Stimulated activated CD4-positive, alpha-beta T cell treated with anti-CD3 and anti-CD28 coated beads, Interleukin-12 subunit alpha, Interleukin-12 subunit beta, amount 100 ng/mL, for 48 hours (primary cell): Measurements from ENCODE around the gene DPAGT1.
"Not testable (repeated sequence)": the region's sequence is repeated elsewhere in the genome, so short reads cannot be mapped to it uniquely, and the experiment has no call there.

Source experiments
- DNase-seq, 3 donors: peaks; one replicate each; pipeline ENCODE4 v3.0.0-alpha.2; 2020; ENCODE audit warnings: low read depth in 2 of 3, low spot score in 1 of 3

Gene DPAGT1

DNA sequence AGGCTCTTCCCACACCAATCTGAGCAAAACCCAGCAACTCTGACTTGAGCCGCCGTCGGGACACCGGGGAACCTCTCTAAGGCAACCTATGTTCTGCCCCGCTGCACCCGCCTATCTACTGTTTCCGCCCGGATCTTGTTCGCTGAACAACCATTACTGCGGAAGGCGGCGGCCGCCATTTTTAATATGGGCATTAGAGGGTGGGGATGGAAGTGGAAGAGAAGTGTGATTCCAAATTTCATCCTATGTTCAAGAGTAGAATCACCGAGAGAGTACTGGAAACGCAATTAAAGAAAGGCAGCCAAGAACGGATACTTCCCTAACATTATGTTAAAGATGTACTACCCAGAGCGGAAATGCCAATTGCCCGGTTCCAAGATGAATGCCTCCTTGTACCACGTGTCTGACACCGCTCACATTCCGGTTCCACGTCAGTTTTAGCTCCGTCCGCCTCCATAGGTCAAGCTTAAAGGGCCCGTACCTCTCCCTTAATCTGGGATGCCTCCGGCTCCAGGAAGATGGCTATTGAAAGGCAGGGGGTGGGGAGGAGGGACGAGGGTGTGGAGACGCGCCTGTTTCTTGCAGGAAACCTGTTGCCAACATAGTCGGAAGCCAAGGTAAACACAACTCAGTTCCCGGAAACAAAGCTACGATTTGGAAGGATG, at the start of gene DPAGT1:
Gene DPAGT1 (minus strand): TSS at position 95 of the 665 bp plus-strand sequence. CDS start 198 bp downstream, outside the sequence.
- DNase-seq = peak; percentile 79 to 81 (median 80)

DNA sequence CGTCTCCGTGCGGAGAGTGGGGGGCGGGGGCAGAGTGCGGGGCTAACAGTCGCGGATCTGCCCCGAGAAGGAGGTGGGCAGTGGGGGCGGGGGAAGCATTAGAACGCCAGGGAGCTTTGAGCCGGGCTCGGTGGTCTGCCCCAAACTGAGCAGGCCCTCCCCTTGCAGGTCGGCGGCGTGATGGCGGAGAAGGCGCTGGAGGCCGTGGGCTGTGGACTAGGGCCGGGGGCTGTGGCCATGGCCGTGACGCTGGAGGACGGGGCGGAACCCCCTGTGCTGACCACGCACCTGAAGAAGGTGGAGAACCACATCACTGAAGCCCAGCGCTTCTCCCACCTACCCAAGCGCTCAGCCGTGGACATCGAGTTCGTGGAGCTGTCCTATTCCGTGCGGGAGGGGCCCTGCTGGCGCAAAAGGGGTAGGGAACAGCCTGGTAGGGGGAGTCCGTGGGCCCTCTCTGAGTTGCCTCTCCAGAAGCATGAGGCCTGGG, 48.2 kb upstream of the DPAGT1 start:
- no peak for DNase-seq

GRCh38 chr11:119149018-119149785, 47.5 kb upstream of the DPAGT1 start, which contains the start of gene ABCG4:
ABCG4 (plus strand) TSS chr11:119149052; CDS start chr11:119149966, 914 bp downstream.
- peak in 1 of 3 donors; percentile 10 for DNase-seq

- DNase-seq = no peak
Observed at GRCh38 chr11:119148720-119149017, 47.0 kb upstream of the DPAGT1 start.

DNA sequence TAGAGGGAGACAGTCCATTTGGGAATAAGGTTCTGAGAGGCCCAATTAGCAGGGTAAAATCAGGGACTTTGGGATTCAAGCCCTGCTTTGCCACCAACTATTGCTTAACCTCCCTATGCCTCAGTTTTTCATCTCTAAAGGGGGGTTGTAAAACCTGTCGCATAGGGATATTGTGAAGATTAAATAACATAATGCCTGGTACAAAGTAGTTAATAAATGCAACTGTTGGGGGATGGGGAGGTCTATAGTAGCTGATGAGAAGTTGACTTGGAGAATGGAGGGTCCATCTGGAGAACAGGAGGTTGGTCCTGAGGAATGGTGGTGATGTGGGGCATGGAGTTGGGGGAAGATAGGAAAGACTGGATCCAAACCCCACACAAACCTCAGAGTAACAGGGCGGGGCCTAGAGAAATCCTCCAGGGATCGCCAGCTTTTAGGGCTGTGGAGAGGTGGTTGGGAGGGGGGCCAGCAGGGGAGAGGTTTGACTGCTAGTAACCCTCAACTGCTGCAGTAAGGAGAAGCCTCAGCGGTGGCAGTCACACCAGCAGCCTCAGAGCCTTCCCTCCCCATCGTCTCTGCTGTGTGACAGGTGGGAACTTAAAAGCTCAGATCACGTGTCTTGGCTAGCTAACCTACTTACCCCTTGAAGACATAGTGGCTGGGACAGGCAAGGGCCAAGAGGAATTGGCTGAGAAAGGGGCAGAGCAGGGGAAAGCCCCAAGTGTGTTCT, 46.1 kb upstream of the DPAGT1 start:
- no peak for DNase-seq

- no peak for DNase-seq
Observed at GRCh38 chr11:119145551-119145950, 43.9 kb upstream of the DPAGT1 start.

GRCh38 chr11:119144825-119145486, 43.3 kb upstream of the DPAGT1 start:
- DNase-seq = no peak

GRCh38 chr11:119139276-119139675, 37.6 kb upstream of the DPAGT1 start:
- not testable (repeated sequence) for DNase-seq

DNA sequence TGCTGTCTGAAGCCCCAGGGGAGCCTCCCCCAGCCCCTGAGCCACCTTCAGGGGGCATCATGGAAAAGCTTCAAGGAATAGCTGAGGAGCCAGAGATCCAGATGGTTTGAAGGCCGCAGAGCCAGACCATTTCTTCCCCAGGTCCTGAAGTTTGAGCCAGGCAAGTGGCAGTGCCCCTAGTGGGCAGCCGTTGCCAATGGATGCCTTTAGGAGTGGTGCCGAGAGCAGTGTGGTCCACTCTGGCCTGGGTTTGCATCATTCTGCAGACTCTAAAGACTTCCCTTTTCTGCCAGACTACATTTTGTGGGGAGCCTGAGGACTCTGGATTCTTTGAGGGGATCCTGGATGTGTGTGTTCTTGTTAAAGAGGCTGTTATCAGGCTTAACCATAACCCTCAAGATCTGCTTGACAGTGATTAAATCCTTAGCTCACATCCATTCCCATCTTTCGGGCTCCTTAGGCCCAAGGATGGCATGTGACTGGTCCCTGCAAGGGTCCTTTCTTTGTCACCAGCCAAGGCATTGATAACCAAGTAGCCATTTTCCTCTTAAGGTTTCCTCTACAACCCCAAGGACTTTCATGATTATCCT, 32.8 kb upstream of the DPAGT1 start:
- DNase-seq = no peak

DNA sequence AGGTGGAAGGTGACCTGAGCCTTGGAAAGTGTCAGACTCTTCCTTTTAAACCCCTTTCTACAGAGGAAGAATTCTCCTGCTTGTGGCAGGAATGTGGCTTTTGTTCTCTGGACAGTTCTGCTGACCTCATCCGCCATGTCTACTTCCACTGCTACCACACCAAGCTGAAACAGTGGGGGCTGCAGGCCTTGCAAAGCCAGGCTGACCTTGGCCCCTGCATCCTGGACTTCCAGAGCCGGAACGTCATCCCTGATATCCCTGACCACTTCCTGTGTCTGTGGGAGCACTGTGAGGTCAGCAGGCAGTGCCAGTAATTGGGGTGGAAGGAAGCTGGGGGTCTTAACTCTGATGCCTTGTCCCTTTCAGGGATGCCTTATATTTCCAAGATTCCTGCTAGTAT, 29.0 kb upstream of the DPAGT1 start:
- DNase-seq = no peak

DNA sequence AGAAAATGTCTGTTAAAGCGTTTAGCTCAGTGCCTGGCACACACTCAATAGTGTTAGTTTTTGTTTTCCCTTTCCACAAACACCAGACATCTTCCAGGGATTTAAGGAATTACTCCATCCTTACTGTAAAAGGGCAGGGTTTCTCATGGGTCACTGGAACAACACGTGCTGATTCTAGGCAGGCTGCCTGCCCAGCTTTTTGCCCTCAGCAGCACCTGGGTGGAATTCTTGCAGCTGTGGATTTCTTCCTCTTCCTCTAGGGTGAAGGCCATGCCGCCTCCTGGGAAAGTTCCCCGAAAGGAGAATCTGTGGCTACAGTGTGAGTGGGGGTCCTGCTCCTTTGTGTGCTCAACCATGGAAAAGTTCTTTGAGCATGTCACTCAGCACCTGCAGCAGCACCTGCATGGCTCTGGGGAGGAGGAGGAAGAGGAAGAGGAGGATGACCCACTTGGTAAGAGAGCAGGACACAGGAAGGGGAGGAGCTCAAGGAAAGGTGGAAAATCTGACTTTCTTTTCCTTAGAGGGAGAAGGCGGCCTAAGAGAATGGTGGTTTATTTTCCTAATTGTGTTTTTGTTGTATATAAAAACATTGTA, 25.1 kb upstream of the DPAGT1 start:
- DNase-seq = no peak

GRCh38 chr11:119125821-119126220, 24.2 kb upstream of the DPAGT1 start:
- no peak for DNase-seq

DNA sequence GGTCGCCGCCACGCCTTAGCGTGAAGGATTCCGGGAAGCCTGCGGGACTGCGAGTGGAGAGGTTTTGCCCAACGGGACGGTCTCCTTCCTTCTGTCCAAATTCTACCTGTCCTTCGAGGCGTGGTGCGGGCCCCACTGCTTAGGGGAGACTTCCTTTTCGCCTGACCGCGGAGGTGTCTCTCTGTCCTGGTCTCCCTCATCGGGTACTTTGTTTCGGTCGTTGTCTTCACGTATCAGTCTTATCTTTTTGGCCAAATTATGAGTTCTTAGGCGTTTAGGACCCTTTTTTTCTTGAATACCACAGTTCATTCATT, 20.1 kb upstream of the DPAGT1 start:
- no peak for DNase-seq

GRCh38 chr11:119121008-119121810, 19.6 kb upstream of the DPAGT1 start, which contains the start of gene HINFP:
HINFP (plus strand) TSS chr11:119121580; CDS start chr11:119126945, 5,365 bp downstream.
- DNase-seq = peak; percentile 99 to 100 (median 100)

GRCh38 chr11:119120639-119121007, 19.0 kb upstream of the DPAGT1 start:
- no peak for DNase-seq

DNA sequence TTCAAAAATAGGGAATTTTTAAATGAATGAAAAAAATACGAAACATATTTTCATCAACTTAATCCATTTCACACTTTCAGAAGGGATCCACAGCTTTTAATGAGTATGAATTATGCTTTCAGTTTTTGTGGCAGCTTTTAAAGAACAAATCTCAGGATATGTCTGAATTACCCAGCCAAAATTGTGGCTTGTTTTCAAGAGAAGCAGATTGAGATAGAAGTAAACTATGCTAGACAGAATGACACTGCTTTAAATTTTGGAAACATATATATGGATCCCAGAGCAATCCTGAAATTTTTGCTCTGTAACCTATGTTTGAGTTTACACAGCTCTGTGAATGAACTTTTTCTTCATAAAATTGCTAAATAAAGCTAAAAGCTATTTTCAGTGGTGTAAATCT, 17.3 kb upstream of the DPAGT1 start:
- DNase-seq = no peak

DNA sequence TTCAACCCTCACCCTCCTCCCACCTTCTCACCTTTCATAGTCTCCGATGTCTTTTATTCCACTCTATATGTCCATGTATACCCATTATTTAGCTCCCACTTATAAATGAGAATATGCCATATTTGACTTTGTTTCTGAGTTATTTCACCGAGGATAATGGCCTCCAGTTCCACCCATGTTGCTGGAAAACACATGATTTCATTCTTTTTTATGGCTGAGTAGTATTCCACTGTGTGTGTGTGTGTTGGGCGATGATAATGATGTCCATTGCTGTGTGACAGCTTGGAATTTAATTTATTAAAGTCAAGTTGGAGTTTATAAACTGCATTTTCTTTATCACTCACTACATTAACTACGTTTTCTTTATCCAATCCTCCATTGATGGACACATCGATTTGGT, 16.6 kb upstream of the DPAGT1 start:
- DNase-seq = no peak

GRCh38 chr11:119117004-119117706, 15.5 kb upstream of the DPAGT1 start:
- no peak for DNase-seq

DNA sequence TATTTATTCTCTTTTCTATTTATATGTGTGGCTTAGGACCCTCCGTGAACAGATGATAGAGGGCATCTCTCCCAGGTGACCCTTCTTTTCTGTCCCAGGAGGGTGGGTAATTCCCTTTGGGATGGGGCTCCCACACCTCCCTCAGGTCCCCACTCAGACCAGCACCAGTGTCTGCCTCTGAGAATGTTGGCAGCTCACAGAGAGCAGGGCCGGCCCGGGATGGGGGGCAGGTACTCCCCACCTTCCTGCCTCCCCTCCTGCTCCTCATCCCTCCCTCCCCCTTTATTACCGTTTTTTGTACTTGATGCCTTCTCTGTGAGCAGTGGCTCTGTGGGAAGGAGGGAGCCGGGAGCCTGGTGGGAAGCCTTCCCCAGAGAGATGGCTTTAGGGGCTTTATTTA, 14.9 kb upstream of the DPAGT1 start:
- no peak for DNase-seq
